ENCODE data around the gene ARL8B. TPM values are rescaled to one million over a fixed set of nuclear protein-coding genes. Genes with fewer than 3 reads are reported as not detected.
"Not testable (repeated sequence)": the region's sequence is repeated elsewhere in the genome, so short reads cannot be mapped to it uniquely, and the experiment has no call there.

The ARL8B gene
- total and polyA plus RNA-seq, 2 experiments from 2014 or later, result 47.2 to 72.9 TPM

DNA sequence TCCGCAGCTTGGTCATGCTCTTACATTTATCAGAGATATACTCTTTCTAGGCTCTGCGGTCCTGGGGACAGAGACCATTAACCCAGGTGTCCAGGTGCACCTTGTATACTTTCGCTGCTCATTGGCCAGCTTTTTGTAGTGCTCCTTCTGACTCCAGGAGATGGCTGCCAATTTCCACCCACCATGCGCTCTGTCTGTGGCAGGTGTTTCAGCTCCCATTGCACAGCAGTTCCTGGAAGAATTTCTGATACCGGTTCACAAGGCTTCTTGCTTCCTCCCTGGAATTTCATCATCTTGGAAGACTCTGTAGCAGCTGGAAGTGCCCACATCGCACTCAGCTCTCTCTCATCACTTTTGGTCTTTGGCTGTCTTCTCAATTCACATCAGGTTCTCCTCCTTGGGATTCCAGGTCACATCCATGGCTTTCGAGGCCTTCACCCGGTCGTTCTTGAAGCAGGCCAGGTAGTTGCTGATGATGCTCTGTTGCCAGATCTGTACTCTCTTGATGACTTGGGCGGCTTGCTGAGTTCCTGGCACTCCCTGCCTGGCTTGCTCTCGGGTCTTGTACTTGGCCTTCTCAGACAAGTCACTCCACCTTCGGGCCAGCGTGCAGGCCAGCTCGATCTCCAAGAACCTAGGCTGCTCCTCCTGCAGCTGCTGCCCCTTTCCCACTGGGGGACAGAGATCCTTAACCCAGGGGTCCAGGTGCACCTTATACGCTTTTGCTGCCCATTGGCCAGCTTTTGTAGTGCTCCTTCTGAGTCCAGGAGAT is 41.1 kb upstream of the ARL8B start:
- no peaks in the 10 kb centered on the region for H4K20me1 ChIP-seq (ENCODE audit: insufficient read depth)
- H3K27me3 ChIP-seq (replicated peaks; ENCODE audit: insufficient read depth), result peaks cover 4% of the 10 kb centered on the region; the same call in 1 of the 2 replicates
- H3K79me2 ChIP-seq (ENCODE audit: insufficient read depth), result no peaks in the 10 kb centered on the region
- no peak for TF ChIP-seq EZH2phosphoT487 (IDR thresholded peaks at IDR 0.05; ENCODE audit: insufficient read depth, low read depth)
- no peak for TF ChIP-seq EZH2 (IDR thresholded peaks at IDR 0.05; ENCODE audit: insufficient read depth, poor library complexity, severe bottlenecking)
- H3K9ac ChIP-seq, result no peak overlapping the region
- no peak overlapping the region for H3K4me2 ChIP-seq (ENCODE audit: unreplicated experiment)
- H3K9me2 ChIP-seq (ENCODE audit: insufficient read depth), result no peaks in the 10 kb centered on the region
- no peaks in the 10 kb centered on the region for H3F3A ChIP-seq (ENCODE audit: insufficient read depth)
- H3K4me3 ChIP-seq, result no peak overlapping the region
- DNase-seq, result no peak
- no peaks in the 10 kb centered on the region for H3K4me1 ChIP-seq (ENCODE audit: insufficient read depth)
- 36 to 51% methylated on average over 15 of the region's 15 CpGs for WGBS, 2 experiments (ENCODE audit: low coverage in 1 of 2, low lambda C conversion rate in 2 of 2, missing lambda C conversion rate in 2 of 2)
- H3K27ac ChIP-seq, result no peak overlapping the region
- H3K36me3 ChIP-seq (ENCODE audit: low read depth), result no peaks in the 10 kb centered on the region
- no peaks in the 10 kb centered on the region for H3K9me3 ChIP-seq (ENCODE audit: low read depth)
- no peak overlapping the region for H2AFZ ChIP-seq
- in situ Hi-C loops (cut with MboI), result no loop called here

GRCh38 chr3:5081973-5082788 is 39.9 kb upstream of the ARL8B start:
- H3K9ac ChIP-seq; H3K9me3 ChIP-seq (ENCODE audit: low read depth); H3K79me2 ChIP-seq (ENCODE audit: insufficient read depth); H3K4me2 ChIP-seq (ENCODE audit: unreplicated experiment); H3K9me2 ChIP-seq (ENCODE audit: insufficient read depth); H3K4me1 ChIP-seq (ENCODE audit: insufficient read depth); DNase-seq; H3K36me3 ChIP-seq (ENCODE audit: low read depth); H2AFZ ChIP-seq; H3K27ac ChIP-seq; in situ Hi-C loops (cut with MboI); H3F3A ChIP-seq (ENCODE audit: insufficient read depth); H3K4me3 ChIP-seq; H3K27me3 ChIP-seq (replicated peaks; ENCODE audit: insufficient read depth); H4K20me1 ChIP-seq (ENCODE audit: insufficient read depth): not testable (repeated sequence)
- 75 to 77% methylated on average over 18 of the region's 18 CpGs for WGBS, 2 experiments (ENCODE audit: low coverage in 1 of 2, low lambda C conversion rate in 2 of 2, missing lambda C conversion rate in 2 of 2)

GRCh38 chr3:5082789-5083115 is 39.3 kb upstream of the ARL8B start:
- TF ChIP-seq EZH2phosphoT487 (IDR thresholded peaks at IDR 0.05; ENCODE audit: insufficient read depth, low read depth) (no peak), EZH2 (IDR thresholded peaks at IDR 0.05; ENCODE audit: insufficient read depth, poor library complexity, severe bottlenecking) (no peak)
- H3K4me1 ChIP-seq (ENCODE audit: insufficient read depth), result no peaks in the 10 kb centered on the region
- WGBS, 2 experiments (ENCODE audit: low coverage in 1 of 2, low lambda C conversion rate in 2 of 2, missing lambda C conversion rate in 2 of 2), result 70 to 78% methylated on average over 7 of the region's 7 CpGs
- H3F3A ChIP-seq (ENCODE audit: insufficient read depth), result no peaks in the 10 kb centered on the region
- DNase-seq, result no peak
- in situ Hi-C loops (cut with MboI), result no loop called here
- H3K36me3 ChIP-seq (ENCODE audit: low read depth), result no peaks in the 10 kb centered on the region
- no peaks in the 10 kb centered on the region for H3K9me2 ChIP-seq (ENCODE audit: insufficient read depth)
- H3K9ac ChIP-seq, result no peak overlapping the region
- H4K20me1 ChIP-seq (ENCODE audit: insufficient read depth), result no peaks in the 10 kb centered on the region
- H3K27me3 ChIP-seq (replicated peaks; ENCODE audit: insufficient read depth), result peaks cover 4% of the 10 kb centered on the region; the same call in 1 of the 2 replicates
- no peaks in the 10 kb centered on the region for H3K79me2 ChIP-seq (ENCODE audit: insufficient read depth)
- no peak overlapping the region for H2AFZ ChIP-seq
- no peak overlapping the region for H3K4me3 ChIP-seq
- no peak overlapping the region for H3K27ac ChIP-seq
- no peaks in the 10 kb centered on the region for H3K9me3 ChIP-seq (ENCODE audit: low read depth)
- no peak overlapping the region for H3K4me2 ChIP-seq (ENCODE audit: unreplicated experiment)

DNA sequence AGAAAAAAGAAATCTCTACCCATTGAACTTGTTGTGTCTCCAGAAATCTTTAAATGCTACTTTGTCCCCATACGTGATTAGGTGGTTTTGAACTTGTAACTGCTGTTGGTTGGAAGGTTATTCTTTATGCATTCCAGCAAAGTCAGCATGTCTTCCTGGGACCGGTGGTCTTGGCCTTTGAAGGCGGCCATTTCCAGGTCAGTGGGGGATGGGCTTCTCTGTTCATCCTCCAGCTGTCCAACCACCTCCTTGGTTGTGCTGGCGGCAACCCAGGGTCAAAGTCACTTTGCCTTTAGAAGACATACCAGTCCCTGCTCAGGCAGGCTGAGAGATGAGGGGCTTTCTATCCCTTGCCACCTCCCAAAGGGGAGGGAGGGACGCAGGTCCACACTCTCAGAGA is 37.9 kb upstream of the ARL8B start:
- H3K9ac ChIP-seq, result no peak overlapping the region
- WGBS, 2 experiments (ENCODE audit: low coverage in 1 of 2, low lambda C conversion rate in 2 of 2, missing lambda C conversion rate in 2 of 2), result 67 to 76% methylated on average over 5 of the region's 5 CpGs
- H3K4me3 ChIP-seq, result no peak overlapping the region
- H3K4me1 ChIP-seq (ENCODE audit: insufficient read depth), result no peaks in the 10 kb centered on the region
- H3K36me3 ChIP-seq (ENCODE audit: low read depth), result no peaks in the 10 kb centered on the region
- no peak for TF ChIP-seq EZH2 (IDR thresholded peaks at IDR 0.05; ENCODE audit: insufficient read depth, poor library complexity, severe bottlenecking)
- no peak for TF ChIP-seq EZH2phosphoT487 (IDR thresholded peaks at IDR 0.05; ENCODE audit: insufficient read depth, low read depth)
- H3K9me3 ChIP-seq (ENCODE audit: low read depth), result no peaks in the 10 kb centered on the region
- no peaks in the 10 kb centered on the region for H3F3A ChIP-seq (ENCODE audit: insufficient read depth)
- DNase-seq, result no peak
- H3K79me2 ChIP-seq (ENCODE audit: insufficient read depth), result no peaks in the 10 kb centered on the region
- H3K27ac ChIP-seq, result no peak overlapping the region
- in situ Hi-C loops (cut with MboI), result no loop called here
- no peaks in the 10 kb centered on the region for H3K9me2 ChIP-seq (ENCODE audit: insufficient read depth)
- peaks cover 4% of the 10 kb centered on the region; the same call in 1 of the 2 replicates for H3K27me3 ChIP-seq (replicated peaks; ENCODE audit: insufficient read depth)
- H4K20me1 ChIP-seq (ENCODE audit: insufficient read depth), result no peaks in the 10 kb centered on the region
- H3K4me2 ChIP-seq (ENCODE audit: unreplicated experiment), result no peak overlapping the region
- no peak overlapping the region for H2AFZ ChIP-seq
